HL-60 (cell line): ENCODE measurements around the gene OSBPL6.

Source experiments
- DNase-seq, 2 experiments: peaks; one replicate each; pipeline ENCODE4 v3.0.0-alpha.2; 2010 to 2020; ENCODE audit warnings: low read depth in 1 of 2, low spot score in 1 of 2
- H3K27ac ChIP-seq: fragments of 250-450 bp; sonication (Bioruptor Pico); replicated peaks from 2 replicates; pipeline ENCODE4 v1.5.1; 2020; ENCODE audit warnings: mild to moderate bottlenecking, moderate library complexity
- H3K27me3 ChIP-seq: fragments of 250-450 bp; sonication (Bioruptor Pico); 2 replicates; pipeline ENCODE4 v1.5.1; 2021; ENCODE audit warnings: mild to moderate bottlenecking, moderate library complexity; ENCODE audit not compliant: insufficient read depth, poor library complexity, severe bottlenecking
- H3K4me3 ChIP-seq: replicated peaks from 2 replicates; pipeline ENCODE4 v1.5.1; 2011; ENCODE audit warnings: mild to moderate bottlenecking, control low read depth, low read length; ENCODE audit not compliant: insufficient read depth
- GABPA ChIP-seq: IDR thresholded peaks from 2 replicates; pipeline ENCODE4 v1.6.1; 2012; ENCODE audit warnings: low read depth
- POLR2AphosphoS5 ChIP-seq: IDR thresholded peaks from 2 replicates; pipeline ENCODE4 v1.6.1; 2012; ENCODE audit warnings: low read depth
- SPI1 ChIP-seq: IDR thresholded peaks from 2 replicates; pipeline ENCODE4 v1.6.1; 2012; ENCODE audit warnings: low read depth, mild to moderate bottlenecking, borderline replicate concordance
- TF ChIP-seq, protein P1 (sequence below): IDR thresholded peaks from 2 replicates; pipeline ENCODE4 v1.6.1; 2012; ENCODE audit warnings: low read depth; ENCODE audit not compliant: insufficient replicate concordance
- TF ChIP-seq, protein P2 (sequence below): IDR thresholded peaks from one replicate; pipeline ENCODE4 v1.5.1; 2011; ENCODE audit warnings: low read length, control low read depth, inconsistent platforms; ENCODE audit not compliant: insufficient read depth

OSBPL6 gene

DNA sequence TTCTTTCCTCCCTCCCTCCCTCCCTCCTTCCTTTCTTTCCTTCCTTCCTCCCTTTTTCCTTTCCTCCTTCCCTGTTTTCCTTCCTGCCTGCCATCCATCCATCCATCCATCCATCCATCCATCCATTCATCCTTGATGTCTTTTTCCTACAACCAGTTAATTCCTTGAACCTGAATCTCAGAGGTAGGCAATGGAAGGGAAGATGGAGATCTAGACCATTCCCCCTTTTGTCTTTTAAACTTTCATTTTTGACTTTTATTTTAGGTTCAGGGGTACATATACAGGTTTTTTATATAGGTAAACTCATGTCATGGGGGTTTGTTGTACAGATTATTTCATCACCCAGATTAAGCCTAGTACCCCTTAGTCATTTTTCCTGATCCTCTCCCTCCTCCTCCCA is 97.4 kb downstream of the OSBPL6 start:
- TF ChIP-seq POLR2AphosphoS5 (no peak), SPI1 (no peak), GABPA (no peak)
- TF ChIP-seq, protein P1, sequence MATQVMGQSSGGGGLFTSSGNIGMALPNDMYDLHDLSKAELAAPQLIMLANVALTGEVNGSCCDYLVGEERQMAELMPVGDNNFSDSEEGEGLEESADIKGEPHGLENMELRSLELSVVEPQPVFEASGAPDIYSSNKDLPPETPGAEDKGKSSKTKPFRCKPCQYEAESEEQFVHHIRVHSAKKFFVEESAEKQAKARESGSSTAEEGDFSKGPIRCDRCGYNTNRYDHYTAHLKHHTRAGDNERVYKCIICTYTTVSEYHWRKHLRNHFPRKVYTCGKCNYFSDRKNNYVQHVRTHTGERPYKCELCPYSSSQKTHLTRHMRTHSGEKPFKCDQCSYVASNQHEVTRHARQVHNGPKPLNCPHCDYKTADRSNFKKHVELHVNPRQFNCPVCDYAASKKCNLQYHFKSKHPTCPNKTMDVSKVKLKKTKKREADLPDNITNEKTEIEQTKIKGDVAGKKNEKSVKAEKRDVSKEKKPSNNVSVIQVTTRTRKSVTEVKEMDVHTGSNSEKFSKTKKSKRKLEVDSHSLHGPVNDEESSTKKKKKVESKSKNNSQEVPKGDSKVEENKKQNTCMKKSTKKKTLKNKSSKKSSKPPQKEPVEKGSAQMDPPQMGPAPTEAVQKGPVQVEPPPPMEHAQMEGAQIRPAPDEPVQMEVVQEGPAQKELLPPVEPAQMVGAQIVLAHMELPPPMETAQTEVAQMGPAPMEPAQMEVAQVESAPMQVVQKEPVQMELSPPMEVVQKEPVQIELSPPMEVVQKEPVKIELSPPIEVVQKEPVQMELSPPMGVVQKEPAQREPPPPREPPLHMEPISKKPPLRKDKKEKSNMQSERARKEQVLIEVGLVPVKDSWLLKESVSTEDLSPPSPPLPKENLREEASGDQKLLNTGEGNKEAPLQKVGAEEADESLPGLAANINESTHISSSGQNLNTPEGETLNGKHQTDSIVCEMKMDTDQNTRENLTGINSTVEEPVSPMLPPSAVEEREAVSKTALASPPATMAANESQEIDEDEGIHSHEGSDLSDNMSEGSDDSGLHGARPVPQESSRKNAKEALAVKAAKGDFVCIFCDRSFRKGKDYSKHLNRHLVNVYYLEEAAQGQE = no peak
- TF ChIP-seq, protein P2, sequence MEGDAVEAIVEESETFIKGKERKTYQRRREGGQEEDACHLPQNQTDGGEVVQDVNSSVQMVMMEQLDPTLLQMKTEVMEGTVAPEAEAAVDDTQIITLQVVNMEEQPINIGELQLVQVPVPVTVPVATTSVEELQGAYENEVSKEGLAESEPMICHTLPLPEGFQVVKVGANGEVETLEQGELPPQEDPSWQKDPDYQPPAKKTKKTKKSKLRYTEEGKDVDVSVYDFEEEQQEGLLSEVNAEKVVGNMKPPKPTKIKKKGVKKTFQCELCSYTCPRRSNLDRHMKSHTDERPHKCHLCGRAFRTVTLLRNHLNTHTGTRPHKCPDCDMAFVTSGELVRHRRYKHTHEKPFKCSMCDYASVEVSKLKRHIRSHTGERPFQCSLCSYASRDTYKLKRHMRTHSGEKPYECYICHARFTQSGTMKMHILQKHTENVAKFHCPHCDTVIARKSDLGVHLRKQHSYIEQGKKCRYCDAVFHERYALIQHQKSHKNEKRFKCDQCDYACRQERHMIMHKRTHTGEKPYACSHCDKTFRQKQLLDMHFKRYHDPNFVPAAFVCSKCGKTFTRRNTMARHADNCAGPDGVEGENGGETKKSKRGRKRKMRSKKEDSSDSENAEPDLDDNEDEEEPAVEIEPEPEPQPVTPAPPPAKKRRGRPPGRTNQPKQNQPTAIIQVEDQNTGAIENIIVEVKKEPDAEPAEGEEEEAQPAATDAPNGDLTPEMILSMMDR = no peak
- H3K27me3 ChIP-seq = no peaks in the 10 kb centered on the region
- no peak overlapping the region for H3K27ac ChIP-seq
- DNase-seq = no peak
- H3K4me3 ChIP-seq = no peak overlapping the region

DNA sequence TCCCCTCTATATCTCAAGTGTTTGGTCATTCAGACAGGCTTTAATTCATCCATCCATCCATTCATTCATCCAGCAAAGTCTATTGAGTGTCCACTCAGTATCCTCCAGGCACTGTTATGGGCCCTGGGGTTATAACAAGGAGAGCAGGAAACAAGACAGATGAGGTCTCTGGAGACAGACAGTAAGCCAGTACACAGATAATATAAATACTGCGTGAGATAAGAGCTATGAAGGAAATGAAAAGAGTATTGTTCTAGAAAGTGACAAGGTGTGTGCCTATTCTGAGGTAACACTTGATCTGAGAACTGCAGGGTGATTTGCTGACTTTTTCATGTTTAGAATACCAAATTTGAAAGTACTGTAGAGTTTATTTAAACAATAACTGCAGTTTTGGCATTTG is 98.3 kb downstream of the OSBPL6 start:
- no peak overlapping the region for H3K27ac ChIP-seq
- no peaks in the 10 kb centered on the region for H3K27me3 ChIP-seq
- TF ChIP-seq POLR2AphosphoS5 = no peak
- no peak for TF ChIP-seq SPI1
- no peak for TF ChIP-seq GABPA
- TF ChIP-seq, protein P2 = no peak
- TF ChIP-seq, protein P1 = no peak
- no peak for DNase-seq
- no peak overlapping the region for H3K4me3 ChIP-seq

DNA sequence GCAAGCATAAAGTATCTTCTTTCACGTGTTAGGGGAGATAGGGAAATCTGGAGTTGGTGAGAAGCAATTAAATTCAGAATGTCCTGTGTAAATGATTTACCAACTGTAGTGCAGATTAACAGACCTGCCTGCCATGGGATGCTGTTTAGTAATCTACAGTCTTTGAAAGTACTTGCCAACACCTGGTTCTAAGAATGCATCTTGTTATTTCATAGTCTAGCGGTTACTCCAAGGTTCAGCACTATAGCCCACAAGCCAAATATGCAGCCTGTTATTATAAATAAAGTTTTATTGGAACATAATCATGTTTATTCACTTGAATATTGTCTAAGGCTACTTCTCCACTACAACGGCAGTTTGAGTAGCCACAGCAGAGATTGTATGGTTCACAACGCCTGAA is 100.8 kb downstream of the OSBPL6 start:
- no peak overlapping the region for H3K4me3 ChIP-seq
- TF ChIP-seq SPI1 = no peak
- TF ChIP-seq, protein P1 = no peak
- TF ChIP-seq POLR2AphosphoS5 = no peak
- no peak for TF ChIP-seq GABPA
- TF ChIP-seq, protein P2 = no peak
- H3K27me3 ChIP-seq = no peaks in the 10 kb centered on the region
- H3K27ac ChIP-seq = no peak overlapping the region
- DNase-seq = no peak
